ENCODE results near the gene MYEF2.

The MYEF2 gene

DNA sequence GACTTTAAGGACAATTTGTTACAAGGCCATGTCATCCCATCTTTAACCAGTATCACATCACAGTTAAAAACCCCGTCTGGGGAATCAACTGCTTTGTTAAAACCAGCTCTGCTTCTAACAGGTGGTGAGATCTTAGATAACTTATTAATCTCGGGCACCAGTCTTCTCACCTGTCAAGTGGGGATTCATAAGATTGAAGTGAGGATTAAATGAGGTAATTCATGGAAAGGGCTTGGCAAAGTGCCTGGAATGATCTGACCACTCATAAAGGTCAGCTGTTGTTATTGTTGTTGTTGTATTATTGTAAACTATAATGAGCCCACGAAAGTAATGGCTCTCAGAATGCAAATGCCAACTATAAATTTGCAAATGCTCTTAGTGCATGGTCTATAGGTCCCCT, 87.4 kb downstream of the MYEF2 start:
- DNase-seq (ENCODE audit: low read depth, low spot score) = no peak
- CTCF ChIA-PET = interaction anchor here (1.4 kb wide), 1 partner anchor 160 kb away, joined by 4 read pairs; no protein-coding TSS in a partner anchor
- no peak overlapping the region for H3K4me3 ChIP-seq (ENCODE audit: low read depth, low read length)
- TF ChIP-seq, protein P1, sequence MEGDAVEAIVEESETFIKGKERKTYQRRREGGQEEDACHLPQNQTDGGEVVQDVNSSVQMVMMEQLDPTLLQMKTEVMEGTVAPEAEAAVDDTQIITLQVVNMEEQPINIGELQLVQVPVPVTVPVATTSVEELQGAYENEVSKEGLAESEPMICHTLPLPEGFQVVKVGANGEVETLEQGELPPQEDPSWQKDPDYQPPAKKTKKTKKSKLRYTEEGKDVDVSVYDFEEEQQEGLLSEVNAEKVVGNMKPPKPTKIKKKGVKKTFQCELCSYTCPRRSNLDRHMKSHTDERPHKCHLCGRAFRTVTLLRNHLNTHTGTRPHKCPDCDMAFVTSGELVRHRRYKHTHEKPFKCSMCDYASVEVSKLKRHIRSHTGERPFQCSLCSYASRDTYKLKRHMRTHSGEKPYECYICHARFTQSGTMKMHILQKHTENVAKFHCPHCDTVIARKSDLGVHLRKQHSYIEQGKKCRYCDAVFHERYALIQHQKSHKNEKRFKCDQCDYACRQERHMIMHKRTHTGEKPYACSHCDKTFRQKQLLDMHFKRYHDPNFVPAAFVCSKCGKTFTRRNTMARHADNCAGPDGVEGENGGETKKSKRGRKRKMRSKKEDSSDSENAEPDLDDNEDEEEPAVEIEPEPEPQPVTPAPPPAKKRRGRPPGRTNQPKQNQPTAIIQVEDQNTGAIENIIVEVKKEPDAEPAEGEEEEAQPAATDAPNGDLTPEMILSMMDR (IDR thresholded peaks at IDR 0.05; ENCODE audit: insufficient read depth, low read length, missing control alignments) = no peak
- POLR2A ChIA-PET = no interaction called here

DNA sequence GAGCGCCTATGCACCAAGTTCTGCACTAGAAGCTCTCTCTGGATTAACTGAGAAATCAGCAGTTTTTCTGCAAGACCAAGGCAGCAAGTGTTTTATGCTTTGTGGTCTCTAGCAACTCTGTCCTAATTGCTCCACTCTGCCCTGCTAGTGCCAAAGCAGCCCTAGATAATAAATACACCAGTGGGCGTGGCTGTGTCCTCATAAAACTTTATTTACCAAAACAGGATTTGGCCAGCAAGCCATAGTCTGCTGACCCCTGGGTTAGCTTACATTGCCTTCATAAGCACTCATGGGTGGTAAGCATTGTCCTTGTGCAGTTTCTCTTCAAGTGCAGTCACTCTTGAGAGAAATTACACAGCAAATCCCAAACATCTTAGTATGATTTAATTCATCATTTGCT, 88.0 kb downstream of the MYEF2 start:
- ChIA-PET CTCF (no interaction called here), POLR2A (no interaction called here)
- TF ChIP-seq, protein P1 (IDR thresholded peaks at IDR 0.05; ENCODE audit: insufficient read depth, low read length, missing control alignments) = no peak
- no peak overlapping the region for H3K4me3 ChIP-seq (ENCODE audit: low read depth, low read length)
- DNase-seq (ENCODE audit: low read depth, low spot score) = no peak

DNA sequence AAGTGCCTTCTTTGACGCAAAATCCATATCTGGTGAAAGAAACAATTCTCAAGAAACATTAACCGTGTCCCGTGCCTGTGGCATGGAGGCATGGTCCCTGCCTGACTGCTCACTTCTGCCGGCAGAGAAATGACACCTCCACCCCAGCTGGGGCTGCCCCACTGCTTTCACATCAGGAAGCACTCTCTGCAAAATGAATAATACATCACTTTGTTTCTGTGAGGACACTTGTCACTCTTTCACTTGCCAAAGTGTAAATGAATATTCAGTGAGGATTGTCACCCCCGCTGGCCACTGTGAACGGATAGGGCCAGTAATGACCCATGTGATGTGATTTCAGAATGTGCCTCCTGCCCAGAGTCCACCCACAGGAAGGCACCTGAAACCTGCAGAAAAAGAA, 88.4 kb downstream of the MYEF2 start:
- no peak for DNase-seq (ENCODE audit: low read depth, low spot score)
- H3K4me3 ChIP-seq (ENCODE audit: low read depth, low read length) = no peak overlapping the region
- POLR2A ChIA-PET = no interaction called here
- CTCF ChIA-PET = no interaction called here
- TF ChIP-seq, protein P1 (IDR thresholded peaks at IDR 0.05; ENCODE audit: insufficient read depth, low read length, missing control alignments) = no peak

DNA sequence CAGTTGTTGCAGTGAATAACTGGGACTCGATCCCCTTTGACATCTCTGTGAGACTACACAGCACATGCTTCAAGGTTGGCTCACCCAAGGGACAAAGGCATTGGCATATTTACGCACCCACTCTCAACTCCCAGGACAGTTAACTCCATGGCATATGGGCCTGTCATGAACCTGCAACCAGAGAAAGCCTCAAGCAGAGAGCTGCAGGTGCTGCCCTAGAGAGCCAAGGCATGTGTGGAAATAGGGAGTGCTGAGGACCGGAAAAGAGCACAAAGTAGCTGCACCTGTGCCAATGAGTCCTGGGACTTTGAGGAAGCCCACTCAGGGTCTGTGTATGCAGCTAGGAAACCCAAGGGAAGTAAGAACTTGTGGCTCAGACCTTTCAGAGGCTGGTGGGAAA, 90.3 kb downstream of the MYEF2 start:
- ChIA-PET CTCF (interaction anchor here (1.8 kb wide), 1 partner anchor 163 kb away, joined by 4 read pairs; no protein-coding TSS in a partner anchor), POLR2A (no interaction called here)
- H3K4me3 ChIP-seq (ENCODE audit: low read depth, low read length) = no peak overlapping the region
- no peak for DNase-seq (ENCODE audit: low read depth, low spot score)
- TF ChIP-seq, protein P1 (IDR thresholded peaks at IDR 0.05; ENCODE audit: insufficient read depth, low read length, missing control alignments) = no peak

DNA sequence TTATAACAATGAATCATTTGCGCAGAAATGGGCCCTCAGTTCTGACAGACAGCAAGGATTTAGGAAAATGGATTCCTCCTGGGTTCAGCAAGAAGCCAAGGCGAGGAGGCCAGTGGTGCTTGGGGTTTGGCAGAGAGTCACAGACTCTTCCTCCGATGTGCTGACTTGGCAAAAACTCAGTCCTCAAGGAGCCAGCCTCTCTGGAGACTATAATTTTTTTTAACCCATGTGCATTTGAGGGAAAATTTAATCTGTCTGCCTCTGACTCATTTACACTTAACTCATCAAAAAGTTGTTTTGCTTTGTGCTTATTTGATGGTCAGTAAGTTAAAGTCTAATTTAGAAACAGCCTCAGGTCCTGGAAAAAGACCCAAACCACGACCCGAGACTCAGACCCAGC, 91.5 kb downstream of the MYEF2 start:
- POLR2A ChIA-PET = no interaction called here
- no peak for DNase-seq (ENCODE audit: low read depth, low spot score)
- TF ChIP-seq, protein P1 (IDR thresholded peaks at IDR 0.05; ENCODE audit: insufficient read depth, low read length, missing control alignments) = no peak
- CTCF ChIA-PET = interaction anchor here (1.6 to 2.3 kb wide), 2 partner anchors 9 to 890 kb away, joined by 4 to 10 read pairs; no protein-coding TSS in a partner anchor
- no peak overlapping the region for H3K4me3 ChIP-seq (ENCODE audit: low read depth, low read length)

DNA sequence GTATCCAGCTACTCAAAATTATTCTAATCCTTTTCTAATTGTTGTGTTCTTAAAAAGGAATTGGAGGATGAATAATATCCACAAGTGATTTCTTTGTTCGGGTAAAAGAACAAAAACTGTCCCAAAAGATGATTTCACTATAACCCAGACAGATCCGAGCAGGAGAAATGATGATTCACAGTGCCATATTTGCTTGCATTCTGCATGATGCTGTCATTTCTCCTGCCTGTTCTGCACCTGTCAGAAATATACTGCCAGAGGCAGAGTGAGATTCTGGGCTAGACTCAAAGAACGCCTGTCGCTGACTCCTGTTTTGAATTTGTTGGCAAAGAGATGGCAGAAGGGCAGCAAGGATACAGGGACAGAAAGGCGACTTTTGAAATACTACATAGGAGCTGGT, 92.0 kb downstream of the MYEF2 start:
- H3K4me3 ChIP-seq (ENCODE audit: low read depth, low read length) = no peak overlapping the region
- ChIA-PET CTCF (interaction anchor here (1.6 to 2.3 kb wide), 2 partner anchors 9 to 890 kb away, joined by 4 to 10 read pairs; no protein-coding TSS in a partner anchor), POLR2A (no interaction called here)
- TF ChIP-seq, protein P1 (IDR thresholded peaks at IDR 0.05; ENCODE audit: insufficient read depth, low read length, missing control alignments) = no peak
- DNase-seq (ENCODE audit: low read depth, low spot score) = no peak

Measured in AG04449 (cell line).